Activated gamma-delta T cell (primary cell): Measurements from ENCODE around the gene USP28.
"Not testable (repeated sequence)": the region's sequence is repeated elsewhere in the genome, so short reads cannot be mapped to it uniquely, and the experiment has no call there.

Experiments used
- DNase-seq: peaks from one replicate; lab custom pipeline; 2025; lab: John Stamatoyannopoulos, UW

Gene USP28

GRCh38 chr11:113773416-113774173, 101.8 kb downstream of the USP28 start, which contains the start of gene ZW10:
TSS of gene ZW10 (minus strand) at chr11:113773692. CDS start at chr11:113773666, 26 bp downstream.
- DNase-seq: peak; percentile 84

GRCh38 chr11:113773092-113773415, 102.3 kb downstream of the USP28 start:
- no peak for DNase-seq

- no peak for DNase-seq
These were observed 103.4 kb downstream of the USP28 start for GRCh38 chr11:113771964-113772363.

- DNase-seq: no peak
These were observed 110.7 kb downstream of the USP28 start for GRCh38 chr11:113764527-113765219.

- not testable (repeated sequence) for DNase-seq
These were observed 112.3 kb downstream of the USP28 start for GRCh38 chr11:113763040-113763439.

- no peak for DNase-seq
These were observed 115.1 kb downstream of the USP28 start for GRCh38 chr11:113760241-113760640.

GRCh38 chr11:113752932-113753331, 122.4 kb downstream of the USP28 start:
- no peak for DNase-seq
